Endothelial cell of umbilical vein (primary cell): Measurements from ENCODE around the gene LGR6. TPM values are rescaled to one million over a fixed set of nuclear protein-coding genes. Genes with fewer than 3 reads are reported as not detected.

ENCODE experiments used
- BruUV-seq: library from RNA; stranded (reverse); fragments of 400-500 nt; replicated peaks from 2 replicates; lab custom pipeline; 2021; lab: Mats Ljungman, UMichigan
- CTCF ChIA-PET: fragments of 300-600, 350-600 bp; sonication (Branson Sonifier 250); formaldehyde crosslinking; loops from one replicate; lab custom pipeline; 2021; ENCODE audit warnings: antibody characterized with exemption, inconsistent platforms; lab: Charles Lee
- POLR2A ChIA-PET: fragments of 300-600, 350-600 bp; sonication (Branson Sonifier 250); formaldehyde crosslinking; loops from one replicate; lab custom pipeline; 2021; ENCODE audit warnings: antibody characterized with exemption, inconsistent platforms; lab: Charles Lee
- DNase-seq: peaks from one replicate; pipeline ENCODE4 v3.0.0-alpha.2; 2011; ENCODE audit warnings: low read depth, low spot score
- FAIRE-seq: peaks from 2 replicates; lab custom pipeline; 2011; peaks lifted over from hg19 to GRCh38; lab: Jason Lieb, UNC
- H2AFZ ChIP-seq: 2 replicates; pipeline ENCODE4 v1.6.0; 2012; ENCODE audit warnings: low read depth, low read length, control low read depth, inconsistent platforms
- H3K27ac ChIP-seq: 2 replicates; pipeline ENCODE4 v1.5.1; 2011; ENCODE audit warnings: low read depth, mild to moderate bottlenecking, control low read depth, low read length, moderate library complexity; ENCODE audit not compliant: insufficient read depth
- H3K27me3 ChIP-seq, 2 experiments: 2 replicates each; pipeline versions ENCODE4 v1.6.0 to v1.6.1; 2011; ENCODE audit warnings: low read length in 2 of 2, mixed read lengths in 1 of 2; ENCODE audit not compliant: control insufficient read depth in 2 of 2, insufficient read depth in 2 of 2
- H3K36me3 ChIP-seq, 2 experiments: 2 replicates in 1 of 2; 3 replicates in 1 of 2; pipeline ENCODE4 v1.5.1; 2011; ENCODE audit warnings: low read length in 2 of 2, mild to moderate bottlenecking in 1 of 2, moderate library complexity in 1 of 2; ENCODE audit not compliant: control insufficient read depth in 2 of 2, insufficient read depth in 2 of 2; ENCODE audit errors: extremely low read depth in 1 of 2
- H3K4me1 ChIP-seq: 3 replicates; pipeline ENCODE4 v1.5.1; 2011; ENCODE audit warnings: mild to moderate bottlenecking, low read length; ENCODE audit not compliant: control insufficient read depth, insufficient read depth; ENCODE audit errors: extremely low read depth
- H3K4me2 ChIP-seq: 2 replicates; pipeline ENCODE4 v1.6.1; 2011; ENCODE audit warnings: low read length, control low read depth, mixed read lengths; ENCODE audit not compliant: insufficient read depth
- H3K4me3 ChIP-seq, 3 experiments: fragments of 200-600 bp in 1 of 3; sonication (generic), shearing (Covaris generic) in 1 of 3; replicated peaks in 1 of 3; 2 replicates each; pipeline ENCODE4 v1.5.1; 2011 to 2016; ENCODE audit warnings: control low read depth in 3 of 3, low read length in 3 of 3, mild to moderate bottlenecking in 2 of 3, inconsistent platforms in 1 of 3, low read depth in 1 of 3, moderate library complexity in 1 of 3; ENCODE audit not compliant: insufficient read depth in 1 of 3
- H3K79me2 ChIP-seq: 2 replicates; pipeline ENCODE4 v1.6.0; 2012; ENCODE audit warnings: low read length, inconsistent platforms; ENCODE audit not compliant: control insufficient read depth, insufficient read depth
- H3K9ac ChIP-seq: replicated peaks from 2 replicates; pipeline ENCODE3; 2011; ENCODE audit warnings: low read length, control low read depth; ENCODE audit not compliant: insufficient read depth; ENCODE audit errors: extremely low read depth
- H3K9me1 ChIP-seq: replicated peaks from 3 replicates; pipeline ENCODE4 v1.6.0; 2011; ENCODE audit warnings: mild to moderate bottlenecking, low read length; ENCODE audit not compliant: control insufficient read depth, insufficient read depth; ENCODE audit errors: extremely low read depth
- H3K9me3 ChIP-seq: replicated peaks from 2 replicates; pipeline ENCODE4 v1.5.1; 2012; ENCODE audit warnings: low read length, inconsistent platforms; ENCODE audit not compliant: control insufficient read depth, insufficient read depth
- H4K20me1 ChIP-seq: replicated peaks from 2 replicates; pipeline ENCODE3; 2011; ENCODE audit warnings: mild to moderate bottlenecking, low read length; ENCODE audit not compliant: control insufficient read depth, insufficient read depth; ENCODE audit errors: extremely low read depth
- EZH2 ChIP-seq: IDR thresholded peaks from 2 replicates; pipeline ENCODE4 v1.6.1; 2012; ENCODE audit warnings: borderline replicate concordance, low read depth, mild to moderate bottlenecking, moderate library complexity, low read length, inconsistent platforms; ENCODE audit not compliant: severe bottlenecking
- FOS ChIP-seq: IDR thresholded peaks from 2 replicates; pipeline ENCODE4 v1.6.1; 2011; ENCODE audit warnings: mild to moderate bottlenecking, low read length, moderate library complexity, borderline replicate concordance; ENCODE audit not compliant: insufficient read depth
- GATA2 ChIP-seq: IDR thresholded peaks from 2 replicates; pipeline ENCODE4 v1.7.0; 2011; ENCODE audit warnings: low read depth, mild to moderate bottlenecking, moderate library complexity, mixed read lengths, low read length; ENCODE audit not compliant: insufficient read length, insufficient read depth
- JUN ChIP-seq: IDR thresholded peaks from 2 replicates; pipeline ENCODE4 v1.6.1; 2011; ENCODE audit warnings: borderline replicate concordance, low read depth; ENCODE audit not compliant: insufficient read length, insufficient read depth
- MYC ChIP-seq: IDR thresholded peaks from one replicate; pipeline ENCODE4 v1.6.1; 2011; ENCODE audit warnings: mild to moderate bottlenecking, low read depth, low read length
- POLR2A ChIP-seq: IDR thresholded peaks from 2 replicates; pipeline ENCODE4 v1.6.1; 2012; ENCODE audit warnings: low read depth, mild to moderate bottlenecking, control low read depth, low read length
- POLR2AphosphoS5 ChIP-seq: IDR thresholded peaks from 2 replicates; pipeline ENCODE4 v1.6.1; 2012; ENCODE audit warnings: low read depth, mild to moderate bottlenecking, control low read depth, low read length, moderate library complexity; ENCODE audit not compliant: insufficient read depth
- dilution Hi-C: fragments of 300-500 bp; cut with MboI; formaldehyde crosslinking; loops from one replicate; pipeline ENCODE4 v1.15.0; 2019; ENCODE audit warnings: low sequenced_read_pairs; ENCODE audit not compliant: extremely low pct_ligation_motif_present
- intact Hi-C: fragments of 100-400 bp; cut with micrococcal nuclease; formaldehyde crosslinking; loops from one replicate; pipeline ENCODE4 v1.10.0; 2022
- polyA plus RNA-seq, 4 experiments: library from polyadenylated mRNA; depleted of rRNA in 3 of 4; stranded (reverse) in 3 of 4; unstranded in 1 of 4; fragments of >200 nt; gene quantifications; 2 replicates each; pipeline versions ENCODE4 v1.2.1 to v1.2.3, GENCODE V29; 2011 to 2012; ENCODE audit warnings: missing spikeins in 1 of 4
- total RNA-seq: library from RNA; stranded (reverse); gene quantifications from 2 replicates; pipeline ENCODE4 v1.2.3, GENCODE V29; 2021
- TF ChIP-seq, protein P1 (sequence below), 2 donors: IDR thresholded peaks; 1 replicate in 1 of 2; 2 replicates in 1 of 2; pipeline ENCODE4 v1.5.1; 2011; ENCODE audit warnings: low read length in 2 of 2, mild to moderate bottlenecking in 2 of 2, moderate library complexity in 2 of 2, control low read depth in 1 of 2, inconsistent platforms in 1 of 2, low read depth in 1 of 2; ENCODE audit not compliant: insufficient read depth in 1 of 2; ENCODE audit errors: extremely low read depth in 1 of 2
- TF ChIP-seq, protein P2 (sequence below): IDR thresholded peaks from 2 replicates; pipeline ENCODE4 v1.6.1; 2011; ENCODE audit not compliant: insufficient read depth, insufficient read length

The LGR6 gene
- total and polyA plus RNA-seq, 2 donors (not counting 3 experiments of a cell fraction or from before 2014, with no cell fraction given) = not detected

DNA sequence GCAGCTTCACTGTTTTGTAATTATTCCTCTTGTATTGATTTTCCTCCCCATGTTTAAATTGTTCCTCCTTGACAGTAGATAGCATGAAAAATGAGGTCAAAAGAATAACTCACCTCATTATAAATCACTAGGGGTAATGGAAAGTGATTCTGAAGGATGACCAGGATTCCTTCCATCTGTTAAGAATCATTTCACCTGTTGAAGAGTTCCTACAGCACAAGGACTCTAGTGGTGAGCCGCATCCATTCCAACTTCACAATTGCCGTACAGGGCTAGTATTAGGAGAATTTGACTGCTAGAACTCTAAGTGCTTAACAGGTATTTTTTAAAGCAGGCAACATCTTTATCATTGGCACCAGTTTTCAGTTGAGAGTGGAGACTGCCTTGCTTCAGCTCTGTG, 168.6 kb downstream of the LGR6 start:
- Histone ChIP-seq H3K9ac (no peak overlapping the region), H3K9me1 (no peaks in the 10 kb centered on the region), H3K4me1 (no peaks in the 10 kb centered on the region), H2AFZ (no peak overlapping the region), H3K4me2 (no peak overlapping the region), H3K36me3 (no peaks in the 10 kb centered on the region), H4K20me1 (no peaks in the 10 kb centered on the region), H3K9me3 (no peaks in the 10 kb centered on the region), H3K27ac (no peak overlapping the region), H3K4me3 (no peak overlapping the region), H3K79me2 (no peaks in the 10 kb centered on the region), H3K27me3 (no peaks in the 10 kb centered on the region)
- POLR2A ChIA-PET = no interaction called here
- dilution Hi-C loops = no loop called here
- no TSS peak for BruUV-seq
- DNase-seq (no peak), FAIRE-seq (no peak)
- TF ChIP-seq, protein P1, sequence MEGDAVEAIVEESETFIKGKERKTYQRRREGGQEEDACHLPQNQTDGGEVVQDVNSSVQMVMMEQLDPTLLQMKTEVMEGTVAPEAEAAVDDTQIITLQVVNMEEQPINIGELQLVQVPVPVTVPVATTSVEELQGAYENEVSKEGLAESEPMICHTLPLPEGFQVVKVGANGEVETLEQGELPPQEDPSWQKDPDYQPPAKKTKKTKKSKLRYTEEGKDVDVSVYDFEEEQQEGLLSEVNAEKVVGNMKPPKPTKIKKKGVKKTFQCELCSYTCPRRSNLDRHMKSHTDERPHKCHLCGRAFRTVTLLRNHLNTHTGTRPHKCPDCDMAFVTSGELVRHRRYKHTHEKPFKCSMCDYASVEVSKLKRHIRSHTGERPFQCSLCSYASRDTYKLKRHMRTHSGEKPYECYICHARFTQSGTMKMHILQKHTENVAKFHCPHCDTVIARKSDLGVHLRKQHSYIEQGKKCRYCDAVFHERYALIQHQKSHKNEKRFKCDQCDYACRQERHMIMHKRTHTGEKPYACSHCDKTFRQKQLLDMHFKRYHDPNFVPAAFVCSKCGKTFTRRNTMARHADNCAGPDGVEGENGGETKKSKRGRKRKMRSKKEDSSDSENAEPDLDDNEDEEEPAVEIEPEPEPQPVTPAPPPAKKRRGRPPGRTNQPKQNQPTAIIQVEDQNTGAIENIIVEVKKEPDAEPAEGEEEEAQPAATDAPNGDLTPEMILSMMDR (IDR thresholded peaks at IDR 0.05; ENCODE audit: extremely low read depth in 1 of 2, insufficient read depth in 1 of 2, low read depth in 1 of 2, low read length in 2 of 2) = no peak
- TF ChIP-seq FOS = no peak
- TF ChIP-seq, protein P2, sequence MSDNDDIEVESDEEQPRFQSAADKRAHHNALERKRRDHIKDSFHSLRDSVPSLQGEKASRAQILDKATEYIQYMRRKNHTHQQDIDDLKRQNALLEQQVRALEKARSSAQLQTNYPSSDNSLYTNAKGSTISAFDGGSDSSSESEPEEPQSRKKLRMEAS = no peak
- TF ChIP-seq MYC = no peak
- no peak for TF ChIP-seq POLR2A
- no peak for TF ChIP-seq EZH2
- no peak for TF ChIP-seq GATA2
- no peak for TF ChIP-seq JUN
- TF ChIP-seq POLR2AphosphoS5 = no peak
- CTCF ChIA-PET = no interaction called here
- intact Hi-C loops = no loop called here
